NCI-H1105 (cell line): ENCODE results near the gene ABL2.

Experiments used
- DNase-seq: peaks from one replicate; lab custom pipeline; 2025; lab: John Stamatoyannopoulos, UW

ABL2 gene

DNA sequence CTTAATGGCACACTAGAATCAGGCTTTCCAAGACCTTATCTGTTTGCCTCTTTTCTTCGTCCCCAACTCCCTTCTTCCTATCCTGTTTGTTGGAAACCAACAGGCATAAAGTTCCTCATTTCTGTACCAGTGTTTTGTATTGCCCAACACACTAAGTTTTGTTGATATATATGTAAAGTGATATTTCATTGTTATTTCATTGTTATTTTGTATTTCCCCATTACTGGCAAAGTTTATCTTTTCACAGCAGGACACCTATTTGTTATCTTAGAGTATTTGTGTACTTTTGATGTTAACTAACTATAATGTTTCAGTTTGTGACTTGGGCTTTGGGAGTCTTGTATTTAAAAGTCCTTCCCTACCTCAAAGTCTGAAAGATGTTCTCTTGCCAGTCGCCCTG is 176.7 kb downstream of the ABL2 start:
- DNase-seq: no peak
